Measurements from ENCODE around the gene NR4A3. TPM values are rescaled to one million over a fixed set of nuclear protein-coding genes. Genes with fewer than 3 reads are reported as not detected.
"Not testable (repeated sequence)": the region's sequence is repeated elsewhere in the genome, so short reads cannot be mapped to it uniquely, and the experiment has no call there.

Gene NR4A3
- total RNA-seq, result 0.13 TPM

- ATAC-seq (peak; percentile 59), DNase-seq (ENCODE audit: low spot score) (peak; percentile 90)
Measured at GRCh38 chr9:99821396-99822108, at the start of gene NR4A3. Gene NR4A3 (plus strand): TSS chr9:99821885. CDS start chr9:99828043, 6,158 bp downstream.

GRCh38 chr9:99773468-99774138 is 48.1 kb upstream of the NR4A3 start:
- DNase-seq (ENCODE audit: low spot score) (no peak), ATAC-seq (no peak)

DNA sequence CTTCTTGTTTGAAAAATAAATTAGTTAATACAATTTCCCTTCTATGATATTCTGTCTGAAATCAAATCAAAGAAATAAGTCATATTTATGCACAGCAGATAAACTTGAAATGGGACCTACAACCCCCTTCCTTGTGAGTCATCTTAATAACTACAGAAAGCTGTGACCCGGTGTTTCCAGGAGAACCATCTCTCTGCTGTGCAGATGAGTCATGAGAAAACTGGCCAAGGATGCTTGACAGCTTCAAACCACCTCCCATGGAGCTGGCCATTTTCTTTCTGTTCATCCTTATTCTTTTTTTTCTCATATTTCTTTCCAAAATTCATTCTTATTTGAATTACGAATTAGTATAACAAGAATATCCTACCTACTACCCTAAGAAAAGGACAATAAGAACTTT is 43.4 kb upstream of the NR4A3 start:
- no peak for DNase-seq (ENCODE audit: low spot score)
- ATAC-seq, result no peak

- no peak for DNase-seq (ENCODE audit: low spot score)
- ATAC-seq, result no peak
Measured at GRCh38 chr9:99778836-99779235, 42.8 kb upstream of the NR4A3 start.

DNA sequence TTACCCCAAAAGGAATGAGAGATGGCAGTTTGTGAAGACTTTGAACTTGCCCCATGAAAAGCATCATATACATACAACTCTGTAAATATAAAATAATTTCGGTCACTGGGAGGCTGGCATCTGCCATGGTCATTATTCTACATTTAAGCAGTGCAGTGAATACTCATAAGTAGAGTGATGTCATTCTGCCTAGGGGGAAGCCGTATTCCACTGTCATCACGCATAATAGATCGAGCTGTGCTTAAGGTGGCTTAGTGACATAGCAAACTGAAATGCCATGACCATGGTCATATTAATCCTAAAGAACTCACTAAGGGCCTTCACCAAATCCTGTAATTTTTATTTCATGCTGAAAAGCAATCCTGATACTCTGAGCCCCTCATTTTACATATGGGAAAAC is 42.4 kb upstream of the NR4A3 start:
- ATAC-seq (no peak), DNase-seq (ENCODE audit: low spot score) (no peak)

DNA sequence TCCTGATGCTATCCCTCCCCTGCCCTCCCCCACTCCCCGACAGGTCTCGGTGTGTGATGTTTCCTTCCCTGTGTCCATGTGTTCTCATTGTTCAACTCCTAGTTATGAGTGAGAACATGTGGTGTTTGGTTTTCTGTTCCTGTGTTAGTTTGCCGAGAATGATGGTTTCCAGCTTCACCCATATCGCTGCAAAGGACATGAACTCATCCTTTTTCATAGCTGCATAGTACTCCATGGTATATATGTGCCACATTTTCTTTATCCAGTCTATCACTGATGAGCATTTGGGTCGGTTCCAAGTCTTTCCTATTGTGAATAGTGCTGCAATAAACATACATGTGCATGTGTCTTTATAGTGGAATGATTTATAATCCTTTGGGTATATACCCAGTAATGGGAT is 39.3 kb upstream of the NR4A3 start:
- ATAC-seq, result not testable (repeated sequence)

DNA sequence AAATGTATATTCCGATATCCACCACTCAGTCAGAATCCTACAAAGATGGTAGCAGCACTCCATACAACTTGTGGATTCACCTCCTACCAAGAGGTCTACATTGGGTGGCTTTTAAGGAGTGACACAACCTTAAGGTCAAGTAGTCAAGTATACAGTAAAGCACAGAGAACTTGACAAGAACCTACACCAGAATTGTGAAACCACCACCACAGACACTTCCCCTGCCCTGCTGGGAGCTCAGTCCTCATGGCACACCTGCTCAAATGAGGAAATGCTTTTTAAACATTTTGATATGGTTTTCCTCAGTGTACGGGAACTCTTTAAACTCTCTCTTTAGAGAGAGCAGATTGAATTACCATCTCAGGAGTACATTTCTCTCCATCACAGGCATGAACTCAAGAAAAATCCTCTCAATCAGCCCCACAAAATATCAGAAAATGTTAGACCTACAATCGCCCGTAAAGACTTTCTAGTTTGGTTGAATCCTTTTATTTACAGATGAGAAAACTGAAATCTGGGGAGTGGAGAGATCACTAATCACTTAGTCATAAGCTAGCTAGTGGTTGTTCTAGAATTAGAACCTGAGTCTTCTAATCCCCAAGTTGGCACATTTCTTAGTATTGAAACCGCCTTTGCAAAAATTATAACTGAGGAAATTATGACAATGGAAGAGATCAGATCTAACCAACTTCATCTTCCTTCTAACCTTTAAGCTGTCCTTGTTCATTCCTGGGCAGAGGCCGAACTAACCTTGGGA is 38.5 kb upstream of the NR4A3 start:
- ATAC-seq, result no peak
- no peak for DNase-seq (ENCODE audit: low spot score)

More for the DNA sequence above, 39.3 kb upstream of the NR4A3 start:
- not testable (repeated sequence) for DNase-seq (ENCODE audit: low spot score)

GRCh38 chr9:99783799-99784198 is 37.9 kb upstream of the NR4A3 start:
- DNase-seq (ENCODE audit: low spot score) (no peak), ATAC-seq (no peak)

GRCh38 chr9:99785010-99785590 is 36.6 kb upstream of the NR4A3 start:
- no peak for ATAC-seq
- DNase-seq (ENCODE audit: low spot score), result no peak

GRCh38 chr9:99787556-99787955 is 34.1 kb upstream of the NR4A3 start:
- DNase-seq (ENCODE audit: low spot score), result no peak
- ATAC-seq, result no peak

DNA sequence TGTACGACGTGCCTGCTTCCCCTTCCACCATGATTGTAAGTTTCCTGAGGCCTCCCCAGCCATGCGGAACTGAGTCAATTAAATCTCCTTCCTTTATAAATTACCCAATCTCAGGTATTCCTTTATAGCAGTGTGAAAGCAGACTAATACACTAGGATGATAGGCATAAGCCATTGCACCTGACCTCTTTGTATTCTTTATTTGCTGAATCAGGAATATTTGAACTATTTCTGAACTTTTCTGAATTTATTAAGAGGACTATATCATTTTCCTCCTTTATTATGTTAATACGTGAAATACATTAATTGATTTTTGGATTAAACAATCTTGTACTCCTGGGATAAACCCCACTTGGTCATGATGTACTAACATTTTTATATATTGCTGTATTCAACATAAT is 28.2 kb upstream of the NR4A3 start:
- DNase-seq (ENCODE audit: low spot score) (no peak), ATAC-seq (no peak)

DNA sequence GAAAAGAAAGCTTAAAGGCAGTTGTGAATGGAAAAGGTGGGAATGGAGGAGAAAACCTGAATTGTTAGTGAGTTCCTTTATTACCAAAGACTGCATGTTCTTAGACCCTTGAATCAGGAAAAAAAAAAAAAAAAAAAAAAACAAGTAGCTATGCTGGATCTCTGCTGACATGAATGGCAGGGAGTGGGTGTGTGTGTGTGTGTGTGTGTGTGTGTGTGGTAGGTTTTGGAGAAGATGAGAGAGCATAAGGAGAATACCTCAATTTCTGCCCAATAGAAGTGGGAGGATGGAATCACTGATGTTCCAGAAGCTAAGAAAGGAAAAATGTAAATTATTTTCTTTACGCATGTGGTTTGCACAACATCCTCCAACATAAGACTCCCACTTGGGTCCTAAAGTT is 25.5 kb upstream of the NR4A3 start:
- no peak for DNase-seq (ENCODE audit: low spot score)

DNA sequence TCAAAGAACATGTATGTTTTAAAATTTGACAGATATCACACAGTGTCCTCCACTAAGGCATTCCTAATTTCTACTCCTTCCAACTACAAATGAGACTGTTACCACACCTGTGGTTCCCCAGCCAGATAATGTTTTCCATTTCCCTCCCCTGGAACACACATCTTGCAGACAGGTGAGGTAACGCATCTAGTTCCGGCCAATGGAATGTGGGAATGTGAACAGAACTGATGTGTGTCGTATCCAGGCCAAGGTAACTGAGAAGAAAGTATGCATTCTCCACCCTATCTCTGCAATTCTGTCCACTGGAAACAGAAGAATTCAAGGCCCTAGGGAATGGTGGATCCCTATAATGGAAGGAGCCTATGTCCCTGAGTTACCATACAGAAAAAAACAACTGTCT is 19.9 kb upstream of the NR4A3 start:
- ATAC-seq (no peak), DNase-seq (ENCODE audit: low spot score) (no peak)

More for the DNA sequence above, 25.5 kb upstream of the NR4A3 start:
- ATAC-seq, result no peak

GRCh38 chr9:99803694-99804093 is 18.0 kb upstream of the NR4A3 start:
- ATAC-seq, result no peak

DNA sequence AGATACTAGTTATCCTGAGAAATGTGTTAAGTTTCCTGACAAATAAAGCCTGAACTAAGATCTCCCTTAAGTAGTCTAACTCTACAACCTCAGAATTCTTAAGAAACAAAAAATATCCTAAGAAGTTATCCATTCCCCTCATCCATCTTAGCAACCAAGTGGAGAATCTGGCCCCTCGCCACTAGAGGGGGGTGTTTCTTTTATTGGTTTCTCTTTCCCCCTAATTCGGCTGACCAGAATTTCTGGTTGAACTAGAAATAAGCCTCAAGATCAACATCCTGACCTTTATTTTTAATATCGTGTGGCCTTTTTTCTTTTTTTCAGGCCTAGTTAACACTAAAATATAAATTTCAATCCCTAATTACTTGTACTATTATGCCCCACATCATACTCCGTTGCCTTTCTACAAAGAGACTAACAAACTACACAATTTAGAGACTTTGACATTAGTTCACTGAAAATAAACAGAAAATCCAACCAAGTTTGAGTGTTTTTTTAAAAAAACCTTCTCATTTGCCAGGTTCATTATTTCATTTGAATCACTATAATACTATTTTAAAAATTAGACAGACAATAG is 14.3 kb upstream of the NR4A3 start:
- DNase-seq (ENCODE audit: low spot score) (peak; percentile 53), ATAC-seq (peak; percentile 90)

More at GRCh38 chr9:99803694-99804093, 18.0 kb upstream of the NR4A3 start:
- DNase-seq (ENCODE audit: low spot score), result no peak

GRCh38 chr9:99807956-99808355 is 13.7 kb upstream of the NR4A3 start:
- DNase-seq (ENCODE audit: low spot score), result no peak
- no peak for ATAC-seq

DNA sequence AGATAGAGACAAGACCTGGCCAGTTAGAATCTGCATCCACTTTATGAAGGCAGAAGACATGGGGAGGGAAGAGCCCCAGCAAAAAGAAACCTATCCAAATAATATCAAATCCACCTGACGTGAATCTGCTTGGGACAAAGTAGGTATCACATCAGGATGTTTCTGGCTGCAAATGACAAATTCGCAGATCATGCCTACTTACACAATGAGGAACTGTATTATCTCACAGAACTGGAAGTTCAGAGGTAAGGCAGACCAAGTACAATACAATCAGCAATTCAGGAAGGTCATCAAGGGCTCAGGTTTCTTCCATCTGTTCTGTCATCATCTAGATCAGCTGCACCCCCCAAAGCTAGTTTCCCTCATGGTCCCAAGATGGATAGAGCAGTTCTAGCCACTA is 13.2 kb upstream of the NR4A3 start:
- ATAC-seq, result no peak
- no peak for DNase-seq (ENCODE audit: low spot score)

DNA sequence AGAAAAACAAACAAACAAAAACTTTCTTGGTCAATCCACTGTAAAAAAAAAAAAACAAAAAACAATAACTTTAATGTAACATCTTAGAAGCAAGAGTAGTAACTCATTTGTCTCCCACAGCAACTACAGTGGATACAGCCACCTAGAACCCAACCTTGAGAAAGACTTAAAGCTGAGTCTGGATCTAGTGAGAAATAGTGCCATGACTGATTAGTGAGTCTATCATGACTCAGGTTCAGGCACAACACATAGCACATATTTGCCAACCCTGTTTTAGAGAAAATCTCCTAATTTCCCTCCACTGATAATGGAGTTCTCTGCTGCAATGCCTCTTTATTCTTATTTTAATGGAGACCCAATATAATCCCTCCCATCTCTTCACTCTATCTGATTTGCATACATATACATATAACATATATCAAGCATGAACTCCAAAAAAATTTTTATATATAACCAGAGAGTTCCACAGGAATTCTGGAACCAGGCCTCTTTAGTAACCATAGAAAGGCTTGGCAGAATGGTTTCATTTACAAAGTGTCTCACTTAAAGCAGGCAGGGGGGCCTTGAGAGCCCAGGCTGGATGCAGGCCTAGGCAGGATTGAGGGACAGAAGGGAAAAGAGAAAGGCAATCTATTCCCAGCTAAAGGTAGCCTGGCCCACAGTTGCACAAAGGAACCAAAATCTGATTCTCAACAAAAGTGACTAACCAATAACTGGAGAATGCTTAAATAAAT is 11.9 kb upstream of the NR4A3 start:
- no peak for ATAC-seq
- no peak for DNase-seq (ENCODE audit: low spot score)

DNA sequence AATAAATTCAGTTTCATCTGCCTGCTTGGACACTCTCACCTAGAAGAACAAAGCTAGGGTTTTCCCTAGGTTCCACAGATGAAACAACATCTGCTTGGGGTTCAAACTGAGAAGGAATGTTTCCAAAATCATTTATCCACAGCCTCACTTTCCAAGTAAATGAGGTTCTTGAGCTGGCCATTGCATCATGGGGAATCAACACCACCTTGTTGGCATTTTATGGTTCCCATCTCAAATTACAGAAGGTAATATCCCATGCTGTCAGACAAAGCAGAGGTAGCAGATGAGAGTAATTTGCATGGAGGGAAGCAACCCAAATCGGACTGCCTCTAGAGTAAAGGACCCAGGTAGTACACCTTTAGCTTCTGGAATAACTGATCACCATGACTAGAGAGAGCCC is 10.5 kb upstream of the NR4A3 start:
- DNase-seq (ENCODE audit: low spot score), result no peak
- no peak for ATAC-seq

DNA sequence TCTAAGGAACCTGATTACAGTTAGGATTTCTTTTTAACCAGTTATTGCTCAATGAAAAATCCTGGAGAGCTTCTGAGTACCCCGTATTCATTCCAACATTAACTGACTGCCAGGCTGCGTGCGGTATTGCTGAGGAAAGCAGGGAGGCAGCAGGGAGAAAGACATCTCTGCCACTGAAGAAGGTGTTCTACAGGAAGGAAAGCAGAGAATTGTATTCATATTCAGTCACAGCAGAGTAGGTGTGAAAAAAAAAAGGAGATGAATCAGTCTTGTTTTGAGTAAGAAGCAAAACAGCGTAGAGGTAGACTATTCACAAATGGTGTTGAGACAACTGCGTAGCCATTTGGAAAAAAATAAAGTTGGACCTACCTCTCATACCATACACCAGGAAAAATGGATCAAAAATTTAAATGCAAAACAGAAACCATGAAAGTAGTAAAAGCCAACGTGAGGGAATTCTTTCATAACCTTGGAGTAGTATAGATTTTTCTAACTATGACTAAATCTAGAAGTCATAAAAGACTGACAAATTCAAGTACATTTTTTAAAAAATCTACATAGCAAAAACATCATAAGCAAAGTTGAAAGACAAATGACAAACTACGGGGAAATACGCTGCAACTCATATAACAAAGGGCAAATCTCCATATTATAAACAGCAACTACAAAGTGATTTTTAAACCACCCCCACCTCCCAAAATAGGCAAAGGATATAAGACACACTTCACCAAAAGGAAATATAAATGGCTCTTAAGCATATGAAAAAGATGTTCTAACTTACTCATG is 9.9 kb upstream of the NR4A3 start:
- DNase-seq (ENCODE audit: low spot score) (no peak), ATAC-seq (no peak)
